Measurements from ENCODE around the gene GRM2.
"Not testable (repeated sequence)": the region's sequence is repeated elsewhere in the genome, so short reads cannot be mapped to it uniquely, and the experiment has no call there.

GRM2 gene

GRCh38 chr3:51729042-51729633, 22.3 kb downstream of the GRM2 start:
- DNase-seq = no peak

DNA sequence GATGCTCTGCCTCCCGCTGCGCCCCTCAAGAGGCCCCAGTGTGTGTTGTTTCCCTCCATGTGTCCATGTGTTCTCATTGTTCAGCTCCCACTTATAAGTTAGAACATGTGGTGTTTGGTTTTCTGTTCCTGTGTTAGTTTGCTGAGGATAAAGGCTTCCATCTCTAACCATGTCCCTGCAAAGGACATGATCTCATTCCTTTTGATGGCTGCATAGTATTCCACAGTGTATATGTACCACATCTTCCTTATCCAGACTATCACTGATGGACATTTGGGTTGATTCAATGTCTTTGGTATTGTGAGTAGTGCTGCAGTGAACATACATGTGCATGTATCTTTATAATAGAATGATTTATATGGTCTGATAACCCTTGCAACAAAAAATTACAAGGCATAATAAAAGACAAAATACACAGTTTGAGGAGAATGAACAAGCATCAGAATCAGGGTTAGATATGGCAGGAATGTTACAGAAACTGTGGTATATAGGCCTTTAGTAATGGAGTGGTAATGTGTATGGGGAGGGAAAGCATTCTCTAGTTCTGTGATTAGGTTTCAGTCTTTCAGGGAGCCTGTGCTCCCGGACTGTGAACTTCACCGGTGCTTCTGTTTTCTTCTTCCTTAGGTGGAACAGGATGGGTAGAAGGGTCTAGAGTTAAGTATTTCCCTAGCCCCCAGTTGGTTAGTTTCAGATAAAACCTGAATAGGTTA, 27.1 kb downstream of the GRM2 start:
- no peak for DNase-seq

DNA sequence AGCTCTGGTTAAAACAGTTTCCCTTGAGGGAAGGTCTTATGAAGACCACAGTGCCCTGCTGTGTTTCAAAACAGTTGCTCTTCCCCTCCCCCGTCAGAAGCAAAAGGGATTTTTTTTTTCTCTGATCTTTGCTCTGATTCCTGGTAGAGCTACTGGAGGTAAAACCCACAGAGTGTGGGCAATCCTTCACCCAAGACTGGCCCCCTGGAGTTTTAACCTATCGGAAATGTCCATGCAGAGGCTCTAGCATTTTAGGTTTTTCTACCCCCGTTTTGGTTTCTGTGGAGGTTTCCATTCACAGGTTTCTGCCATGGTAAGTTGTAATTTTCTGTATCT, 27.7 kb downstream of the GRM2 start:
- no peak for DNase-seq

GRCh38 chr3:51735039-51735438, 28.2 kb downstream of the GRM2 start:
- no peak for DNase-seq

DNA sequence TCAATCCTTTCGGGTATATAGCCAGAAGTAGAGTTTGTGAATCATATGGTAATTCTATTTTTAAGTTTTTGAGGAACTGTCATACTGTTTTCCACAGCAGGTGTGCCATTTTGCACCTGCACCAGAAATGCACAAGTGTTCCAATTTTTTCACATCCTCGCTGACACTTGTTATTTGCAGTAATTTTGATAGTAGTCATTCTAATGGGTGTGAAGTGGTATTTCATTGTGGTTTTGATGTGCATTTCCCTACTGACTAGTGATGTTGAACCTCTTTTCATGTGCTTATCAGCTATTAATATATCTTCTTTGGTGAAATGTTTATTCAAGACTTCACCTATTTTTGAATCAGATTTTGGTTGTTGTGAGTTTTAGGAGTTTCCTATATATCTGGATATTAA, 29.1 kb downstream of the GRM2 start:
- DNase-seq = no peak

GRCh38 chr3:51739110-51739509, 32.2 kb downstream of the GRM2 start:
- DNase-seq = no peak

DNA sequence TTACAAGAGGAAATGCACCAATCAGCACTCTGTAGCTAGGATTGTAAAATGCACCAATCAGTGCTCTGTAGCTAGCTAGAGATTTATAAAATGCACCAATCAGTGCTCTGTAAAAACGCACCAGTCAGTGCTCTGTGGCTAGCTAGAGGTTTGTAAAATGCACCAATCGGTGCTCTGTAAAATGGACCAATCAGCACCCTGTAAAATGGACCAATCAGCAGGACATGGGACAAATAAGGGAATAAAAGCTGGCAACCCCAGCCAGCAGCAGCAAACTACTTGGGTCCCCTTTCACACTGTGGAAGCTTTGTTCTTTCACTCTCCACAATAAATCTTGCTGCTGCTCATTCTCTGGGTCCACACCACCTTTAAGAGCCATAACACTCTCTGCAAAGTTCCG, 35.5 kb downstream of the GRM2 start:
- not testable (repeated sequence) for DNase-seq

GRCh38 chr3:51742978-51743377, 36.1 kb downstream of the GRM2 start:
- not testable (repeated sequence) for DNase-seq

- DNase-seq = no peak
Observed at GRCh38 chr3:51747840-51748239, 41.0 kb downstream of the GRM2 start.

GRCh38 chr3:51748327-51748726, 41.5 kb downstream of the GRM2 start:
- no peak for DNase-seq

GRCh38 chr3:51750878-51751277, 44.0 kb downstream of the GRM2 start:
- no peak for DNase-seq

GRCh38 chr3:51751287-51751686, 44.4 kb downstream of the GRM2 start:
- DNase-seq = no peak

DNA sequence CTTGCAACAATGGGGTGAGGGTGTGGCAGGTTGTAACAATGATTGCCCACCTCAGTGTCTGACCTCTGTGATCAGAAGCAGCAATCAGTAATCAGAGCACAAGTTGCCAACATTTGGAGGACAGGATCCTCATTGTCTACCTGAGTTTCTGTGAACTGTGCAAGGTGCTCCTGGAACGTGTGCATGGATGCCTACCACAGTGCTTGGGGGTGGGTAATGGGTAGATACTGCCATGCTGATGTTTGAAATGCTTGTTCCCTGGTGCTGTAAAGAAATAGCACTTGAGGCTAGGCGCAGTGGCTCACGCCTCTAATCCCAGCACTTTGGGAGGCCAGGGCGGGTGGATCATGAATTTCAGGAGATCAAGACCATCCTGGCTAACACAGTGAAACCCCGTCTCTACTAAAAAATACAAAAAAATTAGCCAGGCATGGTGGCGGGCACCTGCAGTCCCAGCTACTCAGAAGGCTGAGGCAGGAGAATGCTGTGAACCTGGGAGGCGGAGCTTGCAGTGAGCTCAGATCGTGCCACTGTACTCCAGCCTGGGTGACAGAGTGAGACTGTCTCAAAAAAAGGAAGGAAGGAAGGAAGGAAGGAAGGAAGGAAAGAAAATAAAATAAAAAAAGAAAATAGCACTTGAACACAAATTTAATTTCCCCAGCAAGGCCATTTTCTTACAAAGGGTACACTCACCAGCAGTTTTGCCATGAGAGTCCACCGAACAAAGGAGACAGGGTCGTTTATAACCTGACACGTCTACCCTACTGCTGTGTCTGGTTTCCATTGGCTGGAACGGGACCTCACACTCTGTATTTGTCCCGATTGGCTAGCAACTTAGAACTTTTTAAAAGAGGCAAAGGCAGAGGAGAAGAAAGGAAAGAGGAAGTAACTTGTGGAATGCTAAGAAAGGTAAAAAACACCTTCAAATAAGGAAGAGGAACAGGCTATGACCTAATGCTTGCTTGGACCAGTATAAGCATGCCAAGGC, 47.2 kb downstream of the GRM2 start:
- not testable (repeated sequence) for DNase-seq

DNA sequence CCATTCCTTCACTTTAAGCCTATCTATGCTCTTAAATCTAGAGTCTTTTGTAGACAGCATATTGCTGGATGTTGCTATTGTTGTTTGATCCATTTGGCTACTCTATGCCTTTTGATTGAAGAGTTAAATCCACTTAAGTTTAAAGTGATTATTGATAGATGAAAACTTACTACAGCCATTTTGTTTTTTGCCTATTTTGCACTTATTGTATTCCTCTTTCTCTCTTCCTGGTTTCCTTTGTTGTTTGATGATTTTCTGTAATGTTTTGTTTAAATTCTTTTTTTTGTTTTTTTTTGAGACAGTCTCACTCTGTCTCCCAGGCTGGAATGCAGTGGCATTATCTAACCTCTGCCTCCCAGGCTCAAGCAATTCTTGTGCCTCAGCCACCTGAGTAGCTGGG, 52.3 kb downstream of the GRM2 start:
- DNase-seq = no peak

All from eye (tissue), 1 donor.